ENCODE results near the gene OR5H1. TPM values are rescaled to one million over a fixed set of nuclear protein-coding genes. Genes with fewer than 3 reads are reported as not detected.

The OR5H1 gene
- total RNA-seq, 1 experiment from 2014 or later = not detected

- Histone ChIP-seq H3K27me3 (ENCODE audit: control insufficient read depth, insufficient read depth, low read length) (no peaks in the 10 kb centered on the region), H3K4me3 (ENCODE audit: low read depth in 2 of 2, low read length in 2 of 2) (no peak overlapping the region), H3K9me3 (ENCODE audit: control insufficient read depth, insufficient read depth, low read depth, low read length) (0 out of 2 replicates have a peak, but pooled peaks cover 2% of the 10 kb centered on the region), H3K27ac (ENCODE audit: low read length) (no peak overlapping the region), H3K4me1 (ENCODE audit: control insufficient read depth, insufficient read depth, low read length) (no peaks in the 10 kb centered on the region), H3K36me3 (ENCODE audit: control insufficient read depth, insufficient read depth, low read length) (no peaks in the 10 kb centered on the region)
- in situ Hi-C loops (cut with HindIII; ENCODE audit: low pct_unique_long_range_greater_than_20kb, low sequenced_read_pairs) (no loop called here), intact Hi-C loops (cut with micrococcal nuclease; ENCODE audit: unreplicated experiment) (no loop called here)
- ATAC-seq = no peak
- ChIA-PET POLR2A (no interaction called here), CTCF (no interaction called here)
- no TSS peak for BruUV-seq (replicated peaks)
- no peak for DNase-seq (ENCODE audit: low read depth, low spot score)
- no peak for TF ChIP-seq SIN3A (IDR thresholded peaks at IDR 0.05; ENCODE audit: borderline replicate concordance, insufficient read depth, low read depth, low read length)
- no peak for TF ChIP-seq POLR2AphosphoS5 (IDR thresholded peaks at IDR 0.05; ENCODE audit: low read depth, low read length)
- TF ChIP-seq, protein P1, sequence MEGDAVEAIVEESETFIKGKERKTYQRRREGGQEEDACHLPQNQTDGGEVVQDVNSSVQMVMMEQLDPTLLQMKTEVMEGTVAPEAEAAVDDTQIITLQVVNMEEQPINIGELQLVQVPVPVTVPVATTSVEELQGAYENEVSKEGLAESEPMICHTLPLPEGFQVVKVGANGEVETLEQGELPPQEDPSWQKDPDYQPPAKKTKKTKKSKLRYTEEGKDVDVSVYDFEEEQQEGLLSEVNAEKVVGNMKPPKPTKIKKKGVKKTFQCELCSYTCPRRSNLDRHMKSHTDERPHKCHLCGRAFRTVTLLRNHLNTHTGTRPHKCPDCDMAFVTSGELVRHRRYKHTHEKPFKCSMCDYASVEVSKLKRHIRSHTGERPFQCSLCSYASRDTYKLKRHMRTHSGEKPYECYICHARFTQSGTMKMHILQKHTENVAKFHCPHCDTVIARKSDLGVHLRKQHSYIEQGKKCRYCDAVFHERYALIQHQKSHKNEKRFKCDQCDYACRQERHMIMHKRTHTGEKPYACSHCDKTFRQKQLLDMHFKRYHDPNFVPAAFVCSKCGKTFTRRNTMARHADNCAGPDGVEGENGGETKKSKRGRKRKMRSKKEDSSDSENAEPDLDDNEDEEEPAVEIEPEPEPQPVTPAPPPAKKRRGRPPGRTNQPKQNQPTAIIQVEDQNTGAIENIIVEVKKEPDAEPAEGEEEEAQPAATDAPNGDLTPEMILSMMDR (IDR thresholded peaks at IDR 0.05) = no peak; the same call in 1 of the 2 replicates
- no peak for TF ChIP-seq TCF7L2 (IDR thresholded peaks at IDR 0.05; ENCODE audit: low read depth, low read length)
Observed at GRCh38 chr3:98172621-98173020, 42.1 kb downstream of the OR5H1 start.

DNA sequence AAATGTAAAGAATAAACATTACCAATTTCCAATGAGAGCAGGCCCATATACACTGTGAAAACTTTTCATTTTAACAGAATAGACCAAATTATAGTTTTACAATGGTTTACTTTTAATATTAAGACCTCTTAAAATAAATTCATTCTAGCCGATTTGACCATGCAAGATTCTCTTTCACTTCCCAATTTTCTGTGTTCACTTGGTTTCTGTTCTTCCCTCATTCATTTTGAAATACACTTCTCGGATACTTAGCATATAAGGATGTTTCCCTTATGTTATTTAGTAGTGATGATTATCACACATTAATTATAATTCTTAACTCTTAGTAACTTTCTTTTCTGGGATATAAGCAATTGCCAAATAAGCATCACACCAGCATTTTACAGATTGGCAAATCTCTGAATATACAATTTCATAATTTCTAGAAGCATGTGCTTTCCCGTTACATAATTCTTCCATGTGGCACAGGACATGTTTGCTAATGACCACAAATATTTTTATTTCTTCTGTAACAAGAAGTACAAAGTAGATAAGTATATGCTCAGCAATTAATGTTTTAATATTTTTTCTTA is 49.9 kb downstream of the OR5H1 start:
- ATAC-seq (no peak), DNase-seq (ENCODE audit: low read depth, low spot score) (no peak)
- Histone ChIP-seq H3K27me3 (ENCODE audit: control insufficient read depth, insufficient read depth, low read length) (no peaks in the 10 kb centered on the region), H3K9me3 (ENCODE audit: control insufficient read depth, insufficient read depth, low read depth, low read length) (no peaks in the 10 kb centered on the region), H3K4me3 (ENCODE audit: low read depth in 2 of 2, low read length in 2 of 2) (no peak overlapping the region), H3K4me1 (ENCODE audit: control insufficient read depth, insufficient read depth, low read length) (no peaks in the 10 kb centered on the region), H3K27ac (ENCODE audit: low read length) (no peak overlapping the region), H3K36me3 (ENCODE audit: control insufficient read depth, insufficient read depth, low read length) (no peaks in the 10 kb centered on the region)
- BruUV-seq (replicated peaks) = no TSS peak
- intact Hi-C loops (cut with micrococcal nuclease; ENCODE audit: unreplicated experiment) = no loop called here
- ChIA-PET POLR2A (no interaction called here), CTCF (no interaction called here)
- TF ChIP-seq, protein P1 (IDR thresholded peaks at IDR 0.05) = no peak
- TF ChIP-seq POLR2AphosphoS5 (IDR thresholded peaks at IDR 0.05; ENCODE audit: low read depth, low read length) = no peak
- no peak for TF ChIP-seq SIN3A (IDR thresholded peaks at IDR 0.05; ENCODE audit: borderline replicate concordance, insufficient read depth, low read depth, low read length)
- no peak for TF ChIP-seq TCF7L2 (IDR thresholded peaks at IDR 0.05; ENCODE audit: low read depth, low read length)
- TF ChIP-seq, protein P2, sequence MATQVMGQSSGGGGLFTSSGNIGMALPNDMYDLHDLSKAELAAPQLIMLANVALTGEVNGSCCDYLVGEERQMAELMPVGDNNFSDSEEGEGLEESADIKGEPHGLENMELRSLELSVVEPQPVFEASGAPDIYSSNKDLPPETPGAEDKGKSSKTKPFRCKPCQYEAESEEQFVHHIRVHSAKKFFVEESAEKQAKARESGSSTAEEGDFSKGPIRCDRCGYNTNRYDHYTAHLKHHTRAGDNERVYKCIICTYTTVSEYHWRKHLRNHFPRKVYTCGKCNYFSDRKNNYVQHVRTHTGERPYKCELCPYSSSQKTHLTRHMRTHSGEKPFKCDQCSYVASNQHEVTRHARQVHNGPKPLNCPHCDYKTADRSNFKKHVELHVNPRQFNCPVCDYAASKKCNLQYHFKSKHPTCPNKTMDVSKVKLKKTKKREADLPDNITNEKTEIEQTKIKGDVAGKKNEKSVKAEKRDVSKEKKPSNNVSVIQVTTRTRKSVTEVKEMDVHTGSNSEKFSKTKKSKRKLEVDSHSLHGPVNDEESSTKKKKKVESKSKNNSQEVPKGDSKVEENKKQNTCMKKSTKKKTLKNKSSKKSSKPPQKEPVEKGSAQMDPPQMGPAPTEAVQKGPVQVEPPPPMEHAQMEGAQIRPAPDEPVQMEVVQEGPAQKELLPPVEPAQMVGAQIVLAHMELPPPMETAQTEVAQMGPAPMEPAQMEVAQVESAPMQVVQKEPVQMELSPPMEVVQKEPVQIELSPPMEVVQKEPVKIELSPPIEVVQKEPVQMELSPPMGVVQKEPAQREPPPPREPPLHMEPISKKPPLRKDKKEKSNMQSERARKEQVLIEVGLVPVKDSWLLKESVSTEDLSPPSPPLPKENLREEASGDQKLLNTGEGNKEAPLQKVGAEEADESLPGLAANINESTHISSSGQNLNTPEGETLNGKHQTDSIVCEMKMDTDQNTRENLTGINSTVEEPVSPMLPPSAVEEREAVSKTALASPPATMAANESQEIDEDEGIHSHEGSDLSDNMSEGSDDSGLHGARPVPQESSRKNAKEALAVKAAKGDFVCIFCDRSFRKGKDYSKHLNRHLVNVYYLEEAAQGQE (IDR thresholded peaks at IDR 0.05; ENCODE audit: insufficient read depth in 1 of 2, low read depth in 2 of 2, low read length in 1 of 2) = no peak
- in situ Hi-C loops (cut with HindIII; ENCODE audit: low pct_unique_long_range_greater_than_20kb, low sequenced_read_pairs) = no loop called here
